ENCODE data around the gene TSPAN17. TPM values are rescaled to one million over a fixed set of nuclear protein-coding genes. Genes with fewer than 3 reads are reported as not detected.

The TSPAN17 gene
- total and polyA plus RNA-seq, 2 experiments from 2014 or later = 27.9 to 33.4 TPM

DNA sequence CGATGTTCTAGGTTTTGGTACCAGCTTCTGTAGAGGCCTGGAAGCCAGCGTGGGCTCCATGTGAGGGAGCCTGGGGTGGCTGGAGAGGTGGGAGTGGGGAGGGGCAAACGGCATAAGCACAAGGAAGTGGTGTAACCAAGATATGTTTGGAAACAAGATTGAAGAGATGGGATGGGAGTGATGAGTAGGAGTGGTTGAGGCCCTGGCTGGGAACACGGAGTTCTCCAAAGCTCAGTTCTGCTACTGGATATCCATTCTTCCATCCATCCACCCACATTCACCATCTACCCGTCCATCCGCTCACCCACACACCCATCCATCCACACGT lies 12.2 kb downstream of the TSPAN17 start:
- Histone ChIP-seq H3K4me2 (no peak overlapping the region), H3K27me3 (no peaks in the 10 kb centered on the region), H3K9me3 (ENCODE audit: low read depth) (no peaks in the 10 kb centered on the region), H3K4me1 (ENCODE audit: insufficient read depth) (no peaks in the 10 kb centered on the region), H3K9me2 (replicated peaks; ENCODE audit: insufficient read depth) (no peaks in the 10 kb centered on the region), H3K4me3 (no peak overlapping the region), H3K36me3 (replicated peaks; ENCODE audit: insufficient read depth, low read depth) (no peaks in the 10 kb centered on the region), H3K79me2 (no peaks in the 10 kb centered on the region), H2AFZ (no peak overlapping the region), H3K27ac (no peak overlapping the region), H4K20me1 (ENCODE audit: insufficient read depth, poor library complexity, severe bottlenecking) (no peaks in the 10 kb centered on the region)
- no peak for DNase-seq (ENCODE audit: low spot score)
- no peak for TF ChIP-seq EZH2phosphoT487 (IDR thresholded peaks at IDR 0.05; ENCODE audit: low read depth, severe bottlenecking, unreplicated experiment)
- TF ChIP-seq, protein P1, sequence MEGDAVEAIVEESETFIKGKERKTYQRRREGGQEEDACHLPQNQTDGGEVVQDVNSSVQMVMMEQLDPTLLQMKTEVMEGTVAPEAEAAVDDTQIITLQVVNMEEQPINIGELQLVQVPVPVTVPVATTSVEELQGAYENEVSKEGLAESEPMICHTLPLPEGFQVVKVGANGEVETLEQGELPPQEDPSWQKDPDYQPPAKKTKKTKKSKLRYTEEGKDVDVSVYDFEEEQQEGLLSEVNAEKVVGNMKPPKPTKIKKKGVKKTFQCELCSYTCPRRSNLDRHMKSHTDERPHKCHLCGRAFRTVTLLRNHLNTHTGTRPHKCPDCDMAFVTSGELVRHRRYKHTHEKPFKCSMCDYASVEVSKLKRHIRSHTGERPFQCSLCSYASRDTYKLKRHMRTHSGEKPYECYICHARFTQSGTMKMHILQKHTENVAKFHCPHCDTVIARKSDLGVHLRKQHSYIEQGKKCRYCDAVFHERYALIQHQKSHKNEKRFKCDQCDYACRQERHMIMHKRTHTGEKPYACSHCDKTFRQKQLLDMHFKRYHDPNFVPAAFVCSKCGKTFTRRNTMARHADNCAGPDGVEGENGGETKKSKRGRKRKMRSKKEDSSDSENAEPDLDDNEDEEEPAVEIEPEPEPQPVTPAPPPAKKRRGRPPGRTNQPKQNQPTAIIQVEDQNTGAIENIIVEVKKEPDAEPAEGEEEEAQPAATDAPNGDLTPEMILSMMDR (IDR thresholded peaks at IDR 0.05; ENCODE audit: poor library complexity) = no peak
- no peak for TF ChIP-seq EZH2 (IDR thresholded peaks at IDR 0.05; ENCODE audit: borderline replicate concordance)
- WGBS (ENCODE audit: low lambda C conversion rate, missing lambda C conversion rate) = 90% methylated on average over 3 of the region's 7 CpGs

DNA sequence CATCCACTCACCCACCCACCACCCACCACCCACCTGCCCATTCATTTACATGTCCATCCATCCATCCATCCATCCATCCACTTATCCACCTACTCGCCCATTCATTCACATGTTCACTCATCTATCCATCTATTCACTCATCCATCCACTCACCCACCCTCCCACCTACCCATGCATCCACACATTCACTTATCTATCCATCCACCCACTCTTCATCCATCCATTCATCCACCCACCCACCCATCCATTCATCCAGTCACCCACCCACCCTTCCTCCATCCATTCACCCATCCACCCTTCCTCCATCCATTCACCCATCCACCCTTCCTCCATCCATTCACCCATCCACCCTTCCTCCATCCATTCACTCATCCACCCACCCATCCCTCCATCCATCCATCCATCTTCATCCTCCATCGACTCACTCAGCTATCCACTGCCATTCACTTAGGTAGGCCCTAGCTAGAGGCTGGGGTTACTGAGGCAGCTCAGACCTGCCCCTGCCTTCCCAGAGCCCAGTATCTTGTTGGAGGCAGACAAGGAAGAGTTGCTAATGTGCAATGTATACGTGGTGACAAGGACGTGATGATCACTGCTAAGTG lies 12.7 kb downstream of the TSPAN17 start:
- Histone ChIP-seq H2AFZ (no peak overlapping the region), H3K9me2 (replicated peaks; ENCODE audit: insufficient read depth) (no peaks in the 10 kb centered on the region), H3K9me3 (ENCODE audit: low read depth) (no peaks in the 10 kb centered on the region), H3K36me3 (replicated peaks; ENCODE audit: insufficient read depth, low read depth) (no peaks in the 10 kb centered on the region), H3K4me2 (no peak overlapping the region), H4K20me1 (ENCODE audit: insufficient read depth, poor library complexity, severe bottlenecking) (no peaks in the 10 kb centered on the region), H3K4me3 (no peak overlapping the region), H3K4me1 (ENCODE audit: insufficient read depth) (no peaks in the 10 kb centered on the region), H3K79me2 (no peaks in the 10 kb centered on the region), H3K27ac (no peak overlapping the region), H3K27me3 (no peaks in the 10 kb centered on the region)
- DNase-seq (ENCODE audit: low spot score) = no peak
- TF ChIP-seq, protein P1 (IDR thresholded peaks at IDR 0.05; ENCODE audit: poor library complexity) = no peak
- no peak for TF ChIP-seq EZH2 (IDR thresholded peaks at IDR 0.05; ENCODE audit: borderline replicate concordance)
- no peak for TF ChIP-seq EZH2phosphoT487 (IDR thresholded peaks at IDR 0.05; ENCODE audit: low read depth, severe bottlenecking, unreplicated experiment)
- WGBS (ENCODE audit: low lambda C conversion rate, missing lambda C conversion rate) = 63% methylated on average over 3 of the region's 4 CpGs

DNA sequence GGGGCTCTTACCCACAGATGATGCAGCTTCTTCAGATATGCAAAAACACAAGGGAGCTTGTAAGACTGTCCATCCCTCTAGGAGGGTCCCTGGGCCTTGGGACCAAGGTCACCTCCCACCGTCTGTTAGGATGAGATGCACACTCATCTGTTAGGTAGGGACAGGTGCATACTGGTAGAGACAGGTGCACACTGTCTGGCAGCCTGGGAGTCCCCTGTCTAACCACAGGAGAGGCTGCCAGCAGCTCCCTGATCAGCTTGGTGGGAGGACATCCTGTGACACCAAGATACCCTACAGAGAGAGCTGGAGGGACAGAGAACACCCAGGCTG lies 13.2 kb downstream of the TSPAN17 start:
- Histone ChIP-seq H2AFZ (no peak overlapping the region), H3K9me2 (replicated peaks; ENCODE audit: insufficient read depth) (no peaks in the 10 kb centered on the region), H3K4me2 (no peak overlapping the region), H3K79me2 (no peaks in the 10 kb centered on the region), H3K9me3 (ENCODE audit: low read depth) (no peaks in the 10 kb centered on the region), H3K4me3 (no peak overlapping the region), H3K27ac (no peak overlapping the region), H3K36me3 (replicated peaks; ENCODE audit: insufficient read depth, low read depth) (no peaks in the 10 kb centered on the region), H4K20me1 (ENCODE audit: insufficient read depth, poor library complexity, severe bottlenecking) (no peaks in the 10 kb centered on the region), H3K27me3 (no peaks in the 10 kb centered on the region), H3K4me1 (ENCODE audit: insufficient read depth) (no peaks in the 10 kb centered on the region)
- no peak for DNase-seq (ENCODE audit: low spot score)
- TF ChIP-seq, protein P1 (IDR thresholded peaks at IDR 0.05; ENCODE audit: poor library complexity) = no peak
- no peak for TF ChIP-seq EZH2phosphoT487 (IDR thresholded peaks at IDR 0.05; ENCODE audit: low read depth, severe bottlenecking, unreplicated experiment)
- no peak for TF ChIP-seq EZH2 (IDR thresholded peaks at IDR 0.05; ENCODE audit: borderline replicate concordance)
- WGBS (ENCODE audit: low lambda C conversion rate, missing lambda C conversion rate) = 16% methylated on average over 1 of the region's 1 CpG

Data from hepatocyte (in vitro differentiated cells).